NOMO-1 (cell line): ENCODE data around the gene TBC1D10A.

Experiments
- DNase-seq, 2 experiments: peaks; one replicate each; lab custom pipeline; 2025; ENCODE audit not compliant: unreplicated experiment in 2 of 2; lab: John Stamatoyannopoulos, UW

Gene TBC1D10A

DNA sequence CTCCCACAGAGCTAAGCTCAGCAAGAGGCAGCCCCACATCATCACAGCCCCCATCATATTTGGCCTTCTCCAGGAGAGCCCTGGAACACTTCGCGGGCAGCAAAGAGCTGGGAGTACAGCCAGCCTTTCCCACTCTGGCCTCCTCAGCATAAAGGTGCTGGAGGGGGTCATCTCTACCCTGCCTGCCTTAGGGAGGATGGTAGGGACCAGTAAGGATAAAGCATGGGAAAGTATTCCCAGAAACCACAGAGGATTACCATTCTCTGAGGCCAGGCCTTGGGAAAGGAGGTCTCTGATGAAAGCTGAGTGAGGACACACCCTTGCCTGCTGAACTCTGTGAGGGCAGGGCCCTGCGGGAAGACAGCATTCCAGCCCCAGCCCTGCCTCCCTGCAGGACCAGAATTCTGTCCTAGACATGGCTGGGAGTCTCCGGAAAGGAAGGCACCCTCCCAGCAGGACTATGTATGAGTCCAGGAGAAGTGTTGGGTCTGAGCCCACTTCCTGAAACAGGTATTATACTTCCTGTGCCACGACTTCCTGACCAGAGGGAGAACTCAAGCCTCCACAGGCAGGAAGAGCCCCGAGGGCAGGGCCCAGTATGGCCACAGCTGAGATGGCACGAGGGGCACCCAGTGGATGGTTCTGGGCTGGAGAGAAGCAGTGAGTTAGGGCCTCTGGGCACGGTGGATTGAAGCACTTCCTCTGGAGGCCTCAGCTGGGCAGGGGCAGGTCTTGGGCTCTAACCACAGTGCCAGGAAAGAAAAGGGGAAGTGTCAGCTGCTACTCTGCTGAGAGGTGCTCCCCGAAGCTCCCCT is 24.5 kb downstream of the TBC1D10A start:
- peak; percentile 89 to 92 for DNase-seq

GRCh38 chr22:30299322-30299721 is 27.4 kb downstream of the TBC1D10A start:
- no peak for DNase-seq

DNA sequence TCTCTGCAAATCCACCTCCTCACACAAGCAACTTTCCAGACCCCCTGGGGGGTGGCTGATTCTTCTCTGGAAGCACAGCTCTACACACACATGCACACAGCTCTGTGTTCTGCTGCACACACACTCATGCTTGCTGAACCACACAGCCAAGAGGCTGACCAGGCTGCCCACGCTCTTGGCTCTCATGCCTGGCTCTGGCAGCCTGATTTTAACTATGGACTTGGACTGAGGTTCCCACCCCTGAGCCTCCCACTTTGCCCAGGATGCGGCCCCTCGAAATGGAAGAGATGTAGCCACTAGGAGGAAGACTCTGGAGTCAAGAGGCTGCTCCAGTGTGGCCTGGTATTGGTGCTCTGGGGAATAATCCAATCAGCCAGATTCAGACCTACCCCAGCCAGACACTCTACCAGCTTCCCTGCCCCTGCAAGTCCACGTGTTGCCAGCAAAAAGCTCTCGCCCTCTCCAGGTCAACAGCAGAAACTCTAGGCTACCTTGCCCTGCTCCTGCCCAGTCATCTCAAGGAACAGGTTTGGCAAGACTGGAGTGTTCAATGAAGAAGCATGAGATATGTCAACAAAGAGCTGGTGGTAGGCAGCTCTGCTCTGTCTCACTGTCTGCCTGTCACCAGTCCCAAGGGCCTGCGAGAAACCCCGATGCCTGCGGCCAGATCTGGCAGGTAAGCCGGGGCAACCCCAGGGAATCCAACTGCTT is 28.6 kb downstream of the TBC1D10A start:
- no peak for DNase-seq

GRCh38 chr22:30297276-30297990 is 29.3 kb downstream of the TBC1D10A start:
- DNase-seq: no peak

DNA sequence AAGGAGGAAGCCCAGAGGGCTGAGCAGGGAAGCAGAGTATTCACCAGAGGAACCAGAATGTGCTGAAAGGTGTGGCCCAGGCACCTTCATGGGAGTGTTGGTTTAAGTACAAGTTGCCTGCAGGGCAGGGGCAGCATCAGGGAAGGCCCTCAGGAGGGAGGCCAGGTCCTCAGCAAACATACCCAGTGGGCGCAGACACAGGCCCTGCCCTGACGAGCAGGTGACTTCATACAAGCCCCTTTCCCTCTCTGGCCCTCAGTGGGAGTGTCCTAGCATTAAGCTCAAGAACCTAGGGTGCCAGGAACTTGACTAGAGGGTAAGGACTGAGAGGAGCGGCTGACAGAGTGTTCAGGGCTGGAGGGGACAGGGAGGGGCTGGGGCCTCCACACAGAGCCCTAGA is 29.9 kb downstream of the TBC1D10A start:
- DNase-seq: no peak

DNA sequence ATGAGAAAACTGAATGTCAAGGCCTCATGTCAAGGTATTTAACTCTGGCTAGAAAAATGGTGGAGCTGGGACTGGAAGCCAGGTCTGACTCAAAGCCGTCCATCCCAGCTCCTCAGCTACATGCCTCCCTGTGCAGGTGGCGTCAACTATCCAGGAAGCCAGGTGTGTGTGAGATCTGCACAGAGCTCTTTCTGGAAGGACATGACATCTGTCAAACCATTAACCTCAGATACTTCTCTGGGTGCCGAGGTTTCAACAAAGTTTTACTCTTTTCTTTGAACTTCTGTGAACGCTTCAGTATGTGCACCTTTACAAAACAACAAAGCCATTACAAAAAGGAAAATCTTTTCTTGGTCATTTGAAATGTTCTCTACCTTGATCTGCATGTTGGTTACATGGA is 30.4 kb downstream of the TBC1D10A start:
- no peak for DNase-seq

DNA sequence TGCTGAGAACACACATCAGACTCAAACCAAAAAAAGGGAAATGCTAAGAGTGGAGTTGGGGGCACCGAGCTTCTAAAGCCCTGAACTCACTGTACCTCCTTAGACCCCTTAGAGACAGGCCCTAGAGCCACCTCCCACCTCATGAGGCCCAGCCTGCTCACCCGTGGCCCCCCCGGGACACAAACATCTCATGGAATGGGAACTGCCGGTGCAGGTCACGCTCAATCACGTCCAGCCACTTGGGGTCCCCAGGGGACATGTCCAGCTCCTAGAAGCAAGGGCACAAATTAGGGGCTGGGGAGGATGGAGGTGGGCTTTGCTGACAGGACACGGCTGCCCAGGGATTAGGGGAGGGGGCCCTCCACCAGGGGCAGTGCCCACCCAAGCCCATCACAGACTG is 31.2 kb downstream of the TBC1D10A start:
- no peak for DNase-seq

DNA sequence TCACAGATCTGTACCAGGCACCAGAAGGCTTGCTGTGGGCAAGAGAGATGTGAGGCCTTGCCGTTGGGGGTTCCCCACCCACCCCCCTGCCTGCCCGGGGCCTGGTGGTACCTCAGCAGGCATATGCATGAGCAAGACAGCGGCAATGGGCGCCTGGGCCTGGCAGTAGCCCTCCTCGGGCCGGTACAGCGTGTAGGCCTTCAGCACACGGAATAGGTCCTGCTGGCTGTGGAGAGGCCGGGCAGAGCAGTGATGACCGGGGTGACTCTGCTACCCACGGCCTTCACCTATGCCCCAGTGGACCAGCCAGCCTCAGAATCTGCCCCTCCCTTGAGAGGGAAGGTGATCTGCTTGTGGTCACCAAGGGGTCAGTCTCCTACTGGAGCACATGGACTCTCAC is 31.9 kb downstream of the TBC1D10A start:
- no peak for DNase-seq

GRCh38 chr22:30294066-30294465 is 32.7 kb downstream of the TBC1D10A start:
- no peak for DNase-seq

DNA sequence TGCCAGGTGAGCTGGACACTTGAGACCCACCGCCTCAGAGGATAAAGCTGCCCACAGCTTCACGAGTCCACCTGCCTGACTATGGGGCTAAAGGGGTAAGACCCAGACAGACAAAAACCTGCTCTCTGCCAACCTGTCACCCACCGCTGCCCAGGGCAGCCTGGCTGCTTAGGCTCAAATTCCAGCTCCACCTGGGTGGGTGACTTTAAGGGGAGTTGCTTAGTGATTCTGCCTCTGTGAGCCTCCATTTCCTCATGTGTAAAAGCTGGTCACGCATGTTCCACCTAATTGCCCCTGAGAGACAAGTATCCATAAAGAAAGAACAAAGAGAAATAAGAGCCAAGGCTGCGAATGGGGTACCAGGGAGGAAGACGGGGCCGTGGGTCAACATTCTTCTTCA is 33.7 kb downstream of the TBC1D10A start:
- DNase-seq: no peak

DNA sequence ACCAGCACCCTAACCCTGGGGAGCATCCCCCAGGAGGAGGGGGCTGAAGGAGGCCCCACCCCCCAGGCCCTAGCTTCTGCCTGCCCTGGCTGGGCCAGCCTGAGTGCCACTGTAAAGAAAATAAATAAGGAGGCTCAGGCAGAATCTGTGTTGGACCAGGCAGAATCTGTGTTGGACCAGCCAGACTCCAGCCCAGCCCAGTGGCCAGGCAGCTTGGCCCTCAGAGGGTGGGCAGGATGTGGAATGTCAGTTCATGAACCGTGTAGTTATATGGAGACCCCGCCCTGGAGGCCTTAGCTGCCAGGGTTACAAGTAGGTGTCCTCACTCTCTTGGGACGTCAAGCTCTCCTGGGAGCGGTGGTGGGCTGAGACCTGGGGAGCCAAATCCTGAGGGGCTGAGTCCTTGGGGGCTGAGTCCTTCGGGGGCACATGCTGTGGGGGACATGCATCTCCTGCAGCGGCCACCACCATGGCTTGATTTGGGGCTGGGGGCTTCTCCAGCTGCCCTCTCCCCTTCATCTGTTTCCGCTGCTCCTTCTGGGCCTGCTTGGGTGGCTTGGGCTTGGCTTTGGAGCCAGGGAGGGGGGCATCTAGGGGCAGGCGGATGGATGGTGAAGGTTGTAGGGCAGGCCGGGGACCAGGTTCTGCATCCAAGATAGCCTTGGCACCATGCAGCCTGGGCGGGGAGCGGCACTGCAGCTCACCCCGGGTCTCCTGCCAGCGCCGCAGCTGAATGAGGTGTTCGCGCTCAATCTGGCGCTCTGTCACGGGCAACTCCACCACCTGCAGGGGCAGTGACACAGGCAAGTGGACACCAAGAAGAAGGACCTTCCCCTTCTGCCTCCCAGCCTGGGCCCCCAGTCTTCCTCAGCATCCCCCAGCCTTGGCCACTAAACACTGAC is 34.4 kb downstream of the TBC1D10A start:
- DNase-seq: no peak

- DNase-seq: no peak
Measured at GRCh38 chr22:30291058-30291892, 35.5 kb downstream of the TBC1D10A start.

GRCh38 chr22:30290342-30291057 is 36.2 kb downstream of the TBC1D10A start:
- no peak for DNase-seq

DNA sequence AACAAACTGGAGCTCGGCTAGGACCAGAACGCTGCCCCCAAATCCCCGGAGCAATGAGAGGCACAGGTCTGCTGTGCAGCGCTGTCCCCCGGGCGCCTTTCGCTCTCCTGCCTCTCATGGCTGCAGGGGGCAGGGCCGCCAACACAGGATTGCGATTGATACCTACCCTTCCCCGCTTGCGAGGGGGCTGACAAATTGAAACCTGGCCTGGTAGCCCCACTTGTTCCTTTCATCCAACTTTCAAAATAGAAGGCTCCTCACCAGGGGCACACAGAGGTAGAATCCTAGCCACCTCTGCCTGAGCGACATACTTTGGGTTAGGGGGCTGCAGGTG is 36.8 kb downstream of the TBC1D10A start:
- DNase-seq: no peak

- DNase-seq: peak; percentile 94 to 96
Measured at GRCh38 chr22:30289141-30289979, 37.4 kb downstream of the TBC1D10A start, which contains the start of gene CASTOR1. CASTOR1 (minus strand) TSS chr22:30289505; CDS start chr22:30289497, 8 bp downstream.

- no peak for DNase-seq
Measured at GRCh38 chr22:30288419-30289140, 38.2 kb downstream of the TBC1D10A start.

DNA sequence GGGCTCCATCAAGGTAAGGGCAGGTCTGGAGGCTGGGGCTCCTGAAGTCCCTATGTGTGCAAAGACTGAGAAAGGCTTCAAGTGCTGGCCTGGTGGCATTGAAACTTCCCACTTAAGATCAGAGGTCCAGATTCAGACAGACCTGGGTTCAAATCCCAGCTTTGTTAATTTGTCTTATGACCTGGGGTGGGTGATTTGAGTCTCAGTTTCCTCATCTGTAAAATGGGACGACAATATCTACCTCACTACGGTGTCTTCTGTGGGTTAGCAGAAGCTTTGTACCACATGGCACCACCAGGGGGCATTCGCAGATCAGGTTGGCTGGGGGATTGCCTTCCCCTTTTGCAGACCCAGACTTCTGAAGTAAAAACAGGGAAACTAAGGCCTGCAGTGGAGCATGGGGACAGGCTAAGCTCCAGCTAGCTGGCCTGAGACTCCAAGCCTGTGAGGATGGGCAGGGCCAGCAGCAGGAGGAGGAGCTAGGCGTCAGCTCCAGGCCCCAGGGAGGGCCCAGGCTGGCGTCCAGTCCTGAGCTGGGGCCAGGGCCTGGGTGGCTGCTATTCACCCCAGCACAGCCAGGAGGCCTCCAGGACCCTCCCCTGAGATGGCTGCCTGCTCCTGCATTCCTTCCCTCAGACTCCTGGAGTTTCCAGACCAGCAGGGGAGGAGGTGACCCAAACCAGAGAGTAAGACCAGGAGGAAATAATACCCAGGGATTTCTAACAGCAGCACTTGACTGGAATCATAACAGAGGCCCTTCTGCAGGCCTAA is 38.9 kb downstream of the TBC1D10A start:
- DNase-seq: peak; percentile 58 to 81
